Liver (tissue), 9 donors: Measurements from ENCODE around the gene SCAND1. TPM values are rescaled to one million over a fixed set of nuclear protein-coding genes. Genes with fewer than 3 reads are reported as not detected.

Experiments used
- DNase-seq: peaks from one replicate; pipeline ENCODE4 v3.0.0-alpha.2; 2017; ENCODE audit warnings: low spot score
- H3K27ac ChIP-seq, 2 donors: one replicate each; pipeline ENCODE4 v1.7.0; 2013; ENCODE audit warnings: inconsistent platforms in 2 of 2, low read length in 2 of 2, control low read depth in 1 of 2, low read depth in 1 of 2, mild to moderate bottlenecking in 1 of 2
- H3K27me3 ChIP-seq, 4 donors: one replicate each; pipeline versions ENCODE4 v1.6.1 to v1.7.0; 2013; ENCODE audit warnings: low read length in 3 of 4, inconsistent platforms in 1 of 4, mild to moderate bottlenecking in 1 of 4, moderate library complexity in 1 of 4; ENCODE audit not compliant: control insufficient read depth in 4 of 4, insufficient read depth in 4 of 4
- H3K36me3 ChIP-seq, 4 donors: one replicate each; pipeline versions ENCODE4 v1.6.1 to v1.7.0; 2013; ENCODE audit warnings: low read length in 3 of 4, mild to moderate bottlenecking in 3 of 4, low read depth in 1 of 4, moderate library complexity in 1 of 4; ENCODE audit not compliant: control insufficient read depth in 4 of 4, insufficient read depth in 3 of 4
- H3K4me1 ChIP-seq, 4 donors: one replicate each; pipeline versions ENCODE4 v1.6.1 to v1.7.0; 2013; ENCODE audit warnings: low read length in 3 of 4, mild to moderate bottlenecking in 3 of 4, moderate library complexity in 1 of 4; ENCODE audit not compliant: control insufficient read depth in 4 of 4, insufficient read depth in 4 of 4
- H3K4me3 ChIP-seq, 3 donors: one replicate each; pipeline versions ENCODE4 v1.6.1 to v1.7.0; 2013; ENCODE audit warnings: low read length in 3 of 3, control low read depth in 1 of 3, low read depth in 1 of 3, mild to moderate bottlenecking in 1 of 3
- H3K9ac ChIP-seq, 2 donors: one replicate each; pipeline ENCODE4 v1.7.0; 2013; ENCODE audit warnings: low read length in 2 of 2, mild to moderate bottlenecking in 2 of 2, moderate library complexity in 2 of 2, control low read depth in 1 of 2, low read depth in 1 of 2
- H3K9me3 ChIP-seq, 4 donors: one replicate each; pipeline versions ENCODE4 v1.6.1 to v1.7.0; 2013; ENCODE audit warnings: low read length in 3 of 4; ENCODE audit not compliant: control insufficient read depth in 4 of 4
- ATF3 ChIP-seq: IDR thresholded peaks from 2 replicates; pipeline ENCODE4 v1.6.1; 2016; ENCODE audit warnings: antibody characterized with exemption
- EGR1 ChIP-seq, 2 donors: IDR thresholded peaks; 2 replicates each; pipeline ENCODE4 v1.6.1; 2016 to 2018; ENCODE audit warnings: antibody characterized with exemption in 2 of 2, low read depth in 2 of 2
- FOXA2 ChIP-seq: IDR thresholded peaks from 2 replicates; pipeline ENCODE4 v1.6.1; 2016; ENCODE audit warnings: antibody characterized with exemption
- GABPA ChIP-seq, 2 donors: IDR thresholded peaks in 1 of 2; conservative IDR thresholded peaks in 1 of 2; 2 replicates each; pipeline ENCODE4 v1.6.1; 2016; ENCODE audit warnings: antibody characterized with exemption in 2 of 2, mild to moderate bottlenecking in 1 of 2, moderate library complexity in 1 of 2
- HNF4A ChIP-seq, 2 donors: conservative IDR thresholded peaks; 2 replicates each; pipeline ENCODE4 v1.6.1; 2016; ENCODE audit warnings: antibody characterized with exemption in 2 of 2, mild to moderate bottlenecking in 2 of 2
- HNF4G ChIP-seq: IDR thresholded peaks from 2 replicates; pipeline ENCODE4 v1.6.1; 2016; ENCODE audit warnings: antibody characterized with exemption
- MAX ChIP-seq: IDR thresholded peaks from 2 replicates; pipeline ENCODE4 v1.6.1; 2016; ENCODE audit warnings: antibody characterized with exemption
- NR2F2 ChIP-seq: IDR thresholded peaks from 2 replicates; pipeline ENCODE4 v1.6.1; 2016; ENCODE audit warnings: antibody characterized with exemption
- RAD21 ChIP-seq, 2 donors: IDR thresholded peaks; 2 replicates each; pipeline ENCODE4 v1.6.1; 2016; ENCODE audit warnings: antibody characterized with exemption in 2 of 2, mild to moderate bottlenecking in 2 of 2
- RXRA ChIP-seq, 2 donors: IDR thresholded peaks; 2 replicates each; pipeline ENCODE4 v1.6.1; 2017 to 2018; ENCODE audit warnings: antibody characterized with exemption in 2 of 2, mild to moderate bottlenecking in 1 of 2
- SP1 ChIP-seq: IDR thresholded peaks from 2 replicates; pipeline ENCODE4 v1.6.1; 2018; ENCODE audit warnings: antibody characterized with exemption, mild to moderate bottlenecking
- TAF1 ChIP-seq: conservative IDR thresholded peaks from 2 replicates; pipeline ENCODE4 v1.6.1; 2016; ENCODE audit warnings: antibody characterized with exemption, mild to moderate bottlenecking
- YY1 ChIP-seq: IDR thresholded peaks from 2 replicates; pipeline ENCODE4 v1.6.1; 2016; ENCODE audit warnings: antibody characterized with exemption, mild to moderate bottlenecking
- ZBTB33 ChIP-seq: IDR thresholded peaks from 2 replicates; pipeline ENCODE4 v1.6.1; 2016; ENCODE audit warnings: antibody characterized with exemption
- WGBS: extraction: QIAGEN DNeasy Blood & Tissue Kit; methylation state at CpG from one replicate; pipeline ENCODE4 v1.1.7; 2013; 5-methylcytosine and 5-hydroxymethylcytosine counted together
- polyA plus RNA-seq, 2 donors: library from polyadenylated mRNA; stranded (reverse) in 1 of 2; unstranded in 1 of 2; fragments of 200-250 nt in 1 of 2; fragments of >200 nt in 1 of 2; fragmentation: Nextera tagmentation in 1 of 2; extraction: Ambion mirVana in 1 of 2; gene quantifications; one replicate each; pipeline versions ENCODE4 v1.2.1 to v1.2.3, GENCODE V29; 2013 to 2015
- total RNA-seq, 2 donors: library from RNA; depleted of rRNA; stranded (reverse); fragments of >200 nt; gene quantifications; one replicate each; pipeline ENCODE4 v1.2.3, GENCODE V29; 2014
- donor health status: healthy.
- donor health status: healthy.
- donor health status: healthy.
- donor health status: healthy.
- donor health status: healthy.

SCAND1 gene
- total and polyA plus RNA-seq, 4 donors = 39.7 to 126 (median 62.2) TPM

DNA sequence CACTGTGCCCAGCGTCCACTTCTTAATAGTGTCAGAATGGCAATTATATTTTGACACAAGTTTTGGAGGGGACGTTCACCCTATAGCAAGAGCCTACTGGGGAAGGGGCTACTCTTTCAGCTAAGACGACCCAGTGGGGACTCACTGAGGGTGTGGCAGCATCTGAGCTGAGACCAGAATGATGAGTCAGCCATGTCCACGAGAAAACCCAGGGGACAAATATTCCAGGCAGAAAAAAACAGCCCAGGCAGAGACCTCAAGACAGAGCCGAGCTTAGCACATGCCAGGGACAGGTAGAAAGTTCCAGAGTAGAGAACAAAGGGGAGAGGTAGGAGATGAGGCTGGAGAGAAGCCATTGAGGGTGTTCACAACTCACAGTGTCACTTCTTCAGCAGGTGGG lies 25.2 kb upstream of the SCAND1 start:
- 71% methylated on average over 5 of the region's 5 CpGs for WGBS
- TF ChIP-seq NR2F2 (no peak), FOXA2 (no peak), ZBTB33 (no peak), YY1 (no peak), HNF4A (conservative IDR thresholded peaks at IDR 0.05) (no peak)
- Histone ChIP-seq H3K9me3 (no peaks in the 10 kb centered on the region), H3K9ac (no peak overlapping the region), H3K27ac (no peak overlapping the region), H3K4me3 (no peak overlapping the region), H3K36me3 (no peaks in the 10 kb centered on the region), H3K4me1 (no peaks in the 10 kb centered on the region), H3K27me3 (no peaks in the 10 kb centered on the region)
- no peak for DNase-seq

DNA sequence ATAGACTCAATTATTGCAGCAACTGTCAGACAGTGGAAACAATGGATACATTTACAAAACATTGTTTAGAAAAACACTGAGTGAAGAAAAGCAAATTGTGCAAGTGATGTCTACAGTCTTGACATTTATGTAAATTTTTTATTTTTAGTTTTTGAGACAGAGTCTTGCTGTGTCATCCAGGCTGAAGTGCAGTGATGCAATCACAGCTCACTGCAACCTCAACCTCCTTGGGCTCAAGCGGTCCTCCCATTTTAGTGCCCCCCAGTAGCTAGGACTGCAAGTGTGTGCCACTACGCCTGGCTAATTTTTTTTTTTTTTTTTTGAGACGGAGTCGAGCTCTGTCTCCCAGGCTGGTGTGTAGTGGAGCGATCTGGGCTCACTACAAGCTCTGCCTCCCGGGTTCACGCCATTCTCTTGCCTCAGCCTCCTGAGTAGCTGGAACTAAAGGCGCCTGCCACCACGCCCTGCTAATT lies 23.8 kb upstream of the SCAND1 start:
- no peak overlapping the region for H3K9ac ChIP-seq
- H3K36me3 ChIP-seq = no peaks in the 10 kb centered on the region
- TF ChIP-seq RAD21 (IDR thresholded peaks at IDR 0.05) = no peak
- no peak for TF ChIP-seq RXRA (IDR thresholded peaks at IDR 0.05)
- no peak for TF ChIP-seq SP1
- TF ChIP-seq MAX = no peak
- TF ChIP-seq NR2F2 = no peak
- TF ChIP-seq ZBTB33 = no peak
- no peak for TF ChIP-seq GABPA (IDR thresholded peaks at IDR 0.05 in 1 of 2, conservative IDR thresholded peaks at IDR 0.05 in 1 of 2)
- no peak for TF ChIP-seq EGR1 (IDR thresholded peaks at IDR 0.05; ENCODE audit: low read depth in 2 of 2)
- TF ChIP-seq ATF3 = no peak
- TF ChIP-seq TAF1 = no peak
- no peak for TF ChIP-seq YY1
- TF ChIP-seq HNF4G = no peak
- no peak overlapping the region for H3K27ac ChIP-seq
- H3K4me1 ChIP-seq = no peaks in the 10 kb centered on the region
- H3K4me3 ChIP-seq = no peak overlapping the region
- no peak for DNase-seq
- WGBS = 92% methylated on average over 9 of the region's 9 CpGs
- no peaks in the 10 kb centered on the region for H3K9me3 ChIP-seq
- no peaks in the 10 kb centered on the region for H3K27me3 ChIP-seq
